GM23338 (cell line): Measurements from ENCODE around the gene SLC66A2. TPM values are rescaled to one million over a fixed set of nuclear protein-coding genes. Genes with fewer than 3 reads are reported as not detected.

Source experiments
- ATAC-seq: fragments of 200-7000 bp; cut with Tn5 transposase; 3 replicates; pipeline ENCODE4 v1.9.1; 2020
- DNase-seq: peaks from one replicate; pipeline ENCODE4 v3.0.0-alpha.2; 2015; ENCODE audit warnings: low spot score
- H2AFZ ChIP-seq: fragments of 200-600 bp; sonication (generic); 2 replicates; pipeline ENCODE4 v1.8.0; 2016; ENCODE audit warnings: antibody characterized with exemption, mild to moderate bottlenecking, moderate library complexity
- H3F3A ChIP-seq: fragments of 200-600 bp; sonication (generic); replicated peaks from 2 replicates; pipeline ENCODE4 v1.8.0; 2017; ENCODE audit warnings: antibody characterized with exemption, mixed run types, low read depth
- H3K27ac ChIP-seq: fragments of 200-600 bp; sonication (generic); 2 replicates; pipeline ENCODE4 v1.6.1; 2016; ENCODE audit warnings: low read depth
- H3K27me3 ChIP-seq: fragments of 200-600 bp; sonication (generic); 2 replicates; pipeline ENCODE4 v1.8.0; 2016; ENCODE audit warnings: mild to moderate bottlenecking, mixed run types, moderate library complexity; ENCODE audit not compliant: insufficient read depth
- H3K36me3 ChIP-seq: fragments of 200-600 bp; sonication (generic); 2 replicates; pipeline ENCODE4 v1.8.0; 2016; ENCODE audit warnings: mild to moderate bottlenecking; ENCODE audit not compliant: insufficient read depth
- H3K4me1 ChIP-seq: fragments of 200-600 bp; sonication (generic); 2 replicates; pipeline ENCODE4 v1.8.0; 2016; ENCODE audit warnings: mild to moderate bottlenecking, moderate library complexity; ENCODE audit not compliant: insufficient read depth
- H3K4me2 ChIP-seq: fragments of 200-600 bp; sonication (generic); 2 replicates; pipeline ENCODE4 v1.7.1; 2017; ENCODE audit warnings: mixed run types
- H3K4me3 ChIP-seq: fragments of 200-600 bp; sonication (generic); 2 replicates; pipeline ENCODE4 v1.6.1; 2016; ENCODE audit warnings: mixed run types
- H3K79me2 ChIP-seq: fragments of 200-600 bp; sonication (generic); replicated peaks from 2 replicates; pipeline ENCODE4 v1.8.0; 2017; ENCODE audit warnings: mild to moderate bottlenecking; ENCODE audit not compliant: insufficient read depth
- H3K9me2 ChIP-seq: fragments of 200-600 bp; sonication (generic); 2 replicates; pipeline ENCODE4 v1.8.0; 2017; ENCODE audit not compliant: insufficient read depth
- H4K20me1 ChIP-seq: fragments of 200-600 bp; sonication (generic); replicated peaks from 2 replicates; pipeline ENCODE4 v1.8.0; 2017; ENCODE audit warnings: mild to moderate bottlenecking; ENCODE audit not compliant: insufficient read depth
- H3K27ac Mint-ChIP-seq: 2 replicates; pipeline ENCODE4 v1.8.0; 2020; ENCODE audit warnings: inconsistent platforms, mild to moderate bottlenecking, moderate library complexity, mixed read lengths
- H3K27me3 Mint-ChIP-seq: 3 replicates; pipeline ENCODE4 v1.8.0; 2022; ENCODE audit warnings: low read depth, mild to moderate bottlenecking, moderate library complexity, mixed read lengths, inconsistent platforms; ENCODE audit not compliant: insufficient read depth, poor library complexity
- H3K36me3 Mint-ChIP-seq: 3 replicates; pipeline ENCODE4 v1.8.0; 2021; ENCODE audit warnings: low read depth, mild to moderate bottlenecking, inconsistent platforms, moderate library complexity, mixed read lengths
- H3K4me1 Mint-ChIP-seq: 3 replicates; pipeline ENCODE4 v1.8.0; 2020; ENCODE audit warnings: mild to moderate bottlenecking, inconsistent platforms, mixed read lengths
- H3K4me3 Mint-ChIP-seq: 3 replicates; pipeline ENCODE4 v1.8.0; 2021; ENCODE audit warnings: moderate library complexity, mild to moderate bottlenecking, inconsistent platforms, mixed read lengths
- H3K9me3 Mint-ChIP-seq: 3 replicates; pipeline ENCODE4 v1.8.0; 2020; ENCODE audit warnings: moderate library complexity, mild to moderate bottlenecking, inconsistent platforms, mixed read lengths
- CREB1 ChIP-seq: fragments of 250-450 bp; sonication (Bioruptor Pico); IDR thresholded peaks from 2 replicates; pipeline ENCODE4 v1.5.0; 2020; ENCODE audit warnings: low read depth, mild to moderate bottlenecking, moderate library complexity
- EZH2 ChIP-seq: fragments of 200-600 bp; sonication (generic); IDR thresholded peaks from one replicate; pipeline ENCODE4 v1.8.0; 2017; ENCODE audit warnings: antibody characterized with exemption, mild to moderate bottlenecking, low read depth; ENCODE audit not compliant: unreplicated experiment
- JUNB ChIP-seq: IDR thresholded peaks from one replicate; pipeline ENCODE4 v1.6.1; 2016; ENCODE audit warnings: antibody characterized with exemption; ENCODE audit not compliant: unreplicated experiment
- NANOG ChIP-seq: IDR thresholded peaks from 2 replicates; pipeline ENCODE4 v1.6.1; 2016; ENCODE audit warnings: antibody characterized with exemption, borderline replicate concordance
- POLR2AphosphoS5 ChIP-seq: IDR thresholded peaks from 2 replicates; pipeline ENCODE4 v1.6.1; 2016; ENCODE audit warnings: antibody characterized with exemption, low read depth
- STAT1 ChIP-seq: IDR thresholded peaks from one replicate; pipeline ENCODE4 v1.6.1; 2016; ENCODE audit warnings: antibody characterized with exemption; ENCODE audit not compliant: unreplicated experiment
- ZNF114 ChIP-seq: fragments of 250-450 bp; sonication (Bioruptor Pico); IDR thresholded peaks from 2 replicates; pipeline ENCODE4 v1.5.0; 2020; ENCODE audit warnings: mild to moderate bottlenecking, moderate library complexity
- ZNF462 ChIP-seq: fragments of 250-450 bp; sonication (Bioruptor Pico); IDR thresholded peaks from 2 replicates; pipeline ENCODE4 v1.5.0; 2020; ENCODE audit warnings: mild to moderate bottlenecking, moderate library complexity
- polyA plus RNA-seq: library from polyadenylated mRNA; unstranded; fragments of >200 nt; fragmentation: Nextera tagmentation; extraction: Ambion mirVana; gene quantifications from 2 replicates; pipeline ENCODE4 v1.2.1, GENCODE V29; 2016
- total RNA-seq: library from RNA; depleted of rRNA; stranded (reverse); fragments of >200 nt; shearing (Covaris generic); gene quantifications from 2 replicates; pipeline ENCODE4 v1.2.3, GENCODE V29; 2014
- TF ChIP-seq, protein P1 (sequence below): IDR thresholded peaks from one replicate; pipeline ENCODE4 v1.6.1; 2018; ENCODE audit warnings: antibody characterized with exemption; ENCODE audit not compliant: unreplicated experiment

SLC66A2 gene
- total and polyA plus RNA-seq, 2 experiments from 2014 or later: 4.0 to 18.1 TPM

DNA sequence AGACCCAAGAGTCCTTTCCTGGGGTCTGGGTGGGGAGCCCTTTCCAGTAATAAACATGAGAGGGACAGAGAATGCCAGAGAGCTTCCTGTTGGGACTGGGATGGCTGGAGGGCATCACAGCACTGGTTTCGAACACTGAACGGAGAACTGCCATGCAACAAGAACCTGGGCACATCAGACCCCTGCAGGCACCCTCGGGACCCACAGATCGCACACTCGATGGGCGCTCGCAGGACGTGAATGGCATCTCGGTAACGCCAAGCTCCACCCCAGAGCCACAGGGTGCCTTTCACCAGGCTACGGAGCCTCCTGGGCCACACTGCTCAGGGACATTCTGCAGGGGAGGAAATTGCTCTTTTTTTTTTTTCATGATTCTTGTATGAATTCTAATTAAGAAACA, 25.1 kb downstream of the SLC66A2 start:
- H3K9me2 ChIP-seq: no peaks in the 10 kb centered on the region
- no peaks in the 10 kb centered on the region for H3K27me3 ChIP-seq
- H3K36me3 ChIP-seq: peaks cover 4% of the 10 kb centered on the region; the same call in 1 of the 2 replicates
- ATAC-seq: peak; percentile 57
- H3K4me1 Mint-ChIP-seq: peaks cover 13% of the 10 kb centered on the region
- no peak overlapping the region for H2AFZ ChIP-seq
- peaks cover 27% of the 10 kb centered on the region for H3K36me3 Mint-ChIP-seq
- H3K27ac Mint-ChIP-seq: no peak overlapping the region
- H3K4me2 ChIP-seq: no peak overlapping the region
- H3K27me3 Mint-ChIP-seq: peaks cover 9% of the 10 kb centered on the region
- H3K27ac ChIP-seq: no peak overlapping the region
- H3K4me1 ChIP-seq: no peaks in the 10 kb centered on the region
- TF ChIP-seq, protein P1, sequence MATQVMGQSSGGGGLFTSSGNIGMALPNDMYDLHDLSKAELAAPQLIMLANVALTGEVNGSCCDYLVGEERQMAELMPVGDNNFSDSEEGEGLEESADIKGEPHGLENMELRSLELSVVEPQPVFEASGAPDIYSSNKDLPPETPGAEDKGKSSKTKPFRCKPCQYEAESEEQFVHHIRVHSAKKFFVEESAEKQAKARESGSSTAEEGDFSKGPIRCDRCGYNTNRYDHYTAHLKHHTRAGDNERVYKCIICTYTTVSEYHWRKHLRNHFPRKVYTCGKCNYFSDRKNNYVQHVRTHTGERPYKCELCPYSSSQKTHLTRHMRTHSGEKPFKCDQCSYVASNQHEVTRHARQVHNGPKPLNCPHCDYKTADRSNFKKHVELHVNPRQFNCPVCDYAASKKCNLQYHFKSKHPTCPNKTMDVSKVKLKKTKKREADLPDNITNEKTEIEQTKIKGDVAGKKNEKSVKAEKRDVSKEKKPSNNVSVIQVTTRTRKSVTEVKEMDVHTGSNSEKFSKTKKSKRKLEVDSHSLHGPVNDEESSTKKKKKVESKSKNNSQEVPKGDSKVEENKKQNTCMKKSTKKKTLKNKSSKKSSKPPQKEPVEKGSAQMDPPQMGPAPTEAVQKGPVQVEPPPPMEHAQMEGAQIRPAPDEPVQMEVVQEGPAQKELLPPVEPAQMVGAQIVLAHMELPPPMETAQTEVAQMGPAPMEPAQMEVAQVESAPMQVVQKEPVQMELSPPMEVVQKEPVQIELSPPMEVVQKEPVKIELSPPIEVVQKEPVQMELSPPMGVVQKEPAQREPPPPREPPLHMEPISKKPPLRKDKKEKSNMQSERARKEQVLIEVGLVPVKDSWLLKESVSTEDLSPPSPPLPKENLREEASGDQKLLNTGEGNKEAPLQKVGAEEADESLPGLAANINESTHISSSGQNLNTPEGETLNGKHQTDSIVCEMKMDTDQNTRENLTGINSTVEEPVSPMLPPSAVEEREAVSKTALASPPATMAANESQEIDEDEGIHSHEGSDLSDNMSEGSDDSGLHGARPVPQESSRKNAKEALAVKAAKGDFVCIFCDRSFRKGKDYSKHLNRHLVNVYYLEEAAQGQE: no peak
- no peak for TF ChIP-seq JUNB
- DNase-seq: no peak
- no peak overlapping the region for H3K4me3 Mint-ChIP-seq
- no peaks in the 10 kb centered on the region for H3F3A ChIP-seq
- H4K20me1 ChIP-seq: no peaks in the 10 kb centered on the region
- peaks cover 25% of the 10 kb centered on the region for H3K9me3 Mint-ChIP-seq
- 0 out of 2 replicates have a peak, but pooled peaks cover 5% of the 10 kb centered on the region for H3K79me2 ChIP-seq
- no peak overlapping the region for H3K4me3 ChIP-seq

DNA sequence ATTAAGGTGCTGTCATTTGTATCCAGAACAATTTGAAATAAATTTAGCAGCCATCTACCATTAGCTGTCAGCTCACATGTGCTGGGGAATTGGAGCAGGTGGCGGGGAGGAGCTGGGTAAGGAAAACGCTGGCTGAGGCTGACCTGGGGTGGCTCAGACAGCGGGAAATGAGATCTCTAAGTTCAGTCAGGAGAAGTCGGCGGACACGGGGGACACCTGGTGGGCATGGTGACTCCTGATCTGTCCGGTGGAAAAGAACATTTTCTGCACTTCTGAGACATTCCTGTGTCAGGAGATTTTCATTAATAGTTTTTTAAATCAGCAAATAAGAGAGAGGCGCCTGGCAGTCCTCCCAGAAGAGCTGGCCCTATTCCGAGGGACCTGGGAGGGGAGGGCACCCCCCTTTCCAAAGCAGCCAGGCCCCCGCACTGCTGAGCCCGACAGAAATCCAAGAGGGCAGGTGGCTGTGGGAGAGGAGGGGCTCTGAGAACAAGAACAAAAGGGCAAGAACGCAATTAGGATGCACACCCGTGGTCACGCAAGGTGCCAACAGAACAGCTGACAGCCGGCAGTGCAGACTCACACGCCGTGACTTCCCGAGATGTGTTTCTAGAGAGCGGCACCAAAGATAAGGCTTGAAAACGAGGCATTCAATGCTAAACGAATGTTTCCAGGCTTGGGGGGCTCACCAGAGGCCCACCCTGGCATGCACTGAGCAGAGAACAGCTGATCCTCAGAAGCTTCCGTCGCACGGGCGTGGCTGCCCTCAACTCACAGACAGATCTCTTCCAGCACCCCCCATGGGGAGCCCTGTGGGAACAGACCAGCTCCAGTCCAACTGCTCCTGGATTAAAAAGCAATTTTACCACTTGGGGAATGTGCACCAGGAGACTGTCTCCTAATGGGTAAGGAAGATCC, 26.4 kb downstream of the SLC66A2 start:
- Histone ChIP-seq H3K4me3 (no peak overlapping the region), H3K27ac (no peak overlapping the region), H4K20me1 (no peaks in the 10 kb centered on the region), H3K9me2 (no peaks in the 10 kb centered on the region), H3K36me3 (peaks cover 4% of the 10 kb centered on the region; the same call in 1 of the 2 replicates), H3K4me1 (no peaks in the 10 kb centered on the region), H2AFZ (no peak overlapping the region), H3F3A (no peaks in the 10 kb centered on the region), H3K79me2 (0 out of 2 replicates have a peak, but pooled peaks cover 5% of the 10 kb centered on the region), H3K4me2 (no peak overlapping the region), H3K27me3 (no peaks in the 10 kb centered on the region)
- no peak overlapping the region for H3K27ac Mint-ChIP-seq
- DNase-seq: no peak
- no peak overlapping the region for H3K4me3 Mint-ChIP-seq
- ATAC-seq: no peak; the same call in 2 of the 3 replicates
- H3K9me3 Mint-ChIP-seq: peaks cover 17% of the 10 kb centered on the region
- peaks cover 9% of the 10 kb centered on the region for H3K27me3 Mint-ChIP-seq
- peaks cover 23% of the 10 kb centered on the region for H3K36me3 Mint-ChIP-seq
- H3K4me1 Mint-ChIP-seq: peaks cover 13% of the 10 kb centered on the region
- TF ChIP-seq ZNF462 (CRISPR knock-in tag) (no peak), POLR2AphosphoS5 (no peak), ZNF114 (CRISPR knock-in tag) (no peak), STAT1 (no peak), CREB1 (CRISPR knock-in tag) (no peak), NANOG (no peak), EZH2 (no peak)
